Endometrial microvascular endothelial cells (primary cell): ENCODE data around the gene RTEL1. TPM values are rescaled to one million over a fixed set of nuclear protein-coding genes. Genes with fewer than 3 reads are reported as not detected.
"Not testable (repeated sequence)": the region's sequence is repeated elsewhere in the genome, so short reads cannot be mapped to it uniquely, and the experiment has no call there.

Experiments
- in situ Hi-C: cut with HindIII; loops from 2 replicates; pipeline ENCODE4 v1.10.0; 2017; ENCODE audit warnings: low sequenced_read_pairs, low pct_unique_long_range_greater_than_20kb; ENCODE audit errors: inconsistent ontology term
- total RNA-seq: library from RNA; depleted of rRNA; stranded (reverse); fragments of >200 nt; gene quantifications from one replicate; pipeline ENCODE4 v1.2.3, GENCODE V29; 2015; ENCODE audit errors: inconsistent ontology term

Gene RTEL1
- total RNA-seq, 1 donor from 2014 or later, result 15.1 TPM

GRCh38 chr20:63643946-63644345 is 14.2 kb upstream of the RTEL1 start:
- in situ Hi-C loops, result no loop called here

GRCh38 chr20:63645218-63645617 is 12.9 kb upstream of the RTEL1 start:
- in situ Hi-C loops, result no loop called here

GRCh38 chr20:63648190-63648589 is 9.9 kb upstream of the RTEL1 start:
- in situ Hi-C loops, result no loop called here

- in situ Hi-C loops, result no loop called here
Observed at GRCh38 chr20:63648895-63649589, 9.1 kb upstream of the RTEL1 start.

GRCh38 chr20:63650486-63650885 is 7.6 kb upstream of the RTEL1 start:
- in situ Hi-C loops, result not testable (repeated sequence)

- in situ Hi-C loops, result no loop called here
Observed at GRCh38 chr20:63651942-63652191, 6.2 kb upstream of the RTEL1 start.

GRCh38 chr20:63652192-63652980 is 5.7 kb upstream of the RTEL1 start:
- in situ Hi-C loops, result no loop called here

GRCh38 chr20:63653041-63653973 is 4.8 kb upstream of the RTEL1 start, which contains the start of gene STMN3:
TSS of gene STMN3 (minus strand) at chr20:63653424. CDS start at chr20:63653345, 79 bp downstream.
- in situ Hi-C loops, result no loop called here

GRCh38 chr20:63653974-63654668 is 4.0 kb upstream of the RTEL1 start:
- in situ Hi-C loops, result no loop called here

GRCh38 chr20:63655249-63655648 is 2.9 kb upstream of the RTEL1 start:
- in situ Hi-C loops, result no loop called here

- in situ Hi-C loops, result no loop called here
Observed at GRCh38 chr20:63656451-63656850, 1.7 kb upstream of the RTEL1 start.

GRCh38 chr20:63657260-63657936 is 714 bp upstream of the RTEL1 start:
- in situ Hi-C loops, result no loop called here

- in situ Hi-C loops, result no loop called here
Observed at GRCh38 chr20:63658749-63659187, 656 bp downstream of the RTEL1 start.

GRCh38 chr20:63659370-63659769 is 1.3 kb downstream of the RTEL1 start:
- in situ Hi-C loops, result no loop called here

- in situ Hi-C loops, result not testable (repeated sequence)
Observed at GRCh38 chr20:63660174-63660573, 2.1 kb downstream of the RTEL1 start.

- in situ Hi-C loops, result no loop called here
Observed at GRCh38 chr20:63660622-63661021, 2.5 kb downstream of the RTEL1 start.

- in situ Hi-C loops, result no loop called here
Observed at GRCh38 chr20:63661108-63661507, 3.0 kb downstream of the RTEL1 start.
